Measurements from ENCODE around the gene ZNF804A. TPM values are rescaled to one million over a fixed set of nuclear protein-coding genes. Genes with fewer than 3 reads are reported as not detected.

ZNF804A gene
- 2.0 TPM for polyA plus RNA-seq (2013, experiment 1 of 2)
- 2.0 TPM for polyA plus RNA-seq (2013, experiment 2 of 2)

- WGBS (ENCODE audit: extremely low coverage, insufficient coverage, low lambda C conversion rate): no CpG with 5 or more reads among the region's 88 CpGs
- no peak within 1 kb of the TSS for H3K27ac ChIP-seq (ENCODE audit: low read depth, low read length)
- peak within 1 kb of the TSS; percentile 82 for H3K56ac ChIP-seq (ENCODE audit: low read length)
- peak; percentile 63 for DNase-seq
- peaks cover 6% of the 10 kb centered on the region for H3K4me1 ChIP-seq (ENCODE audit: control insufficient read depth, low read depth, low read length)
- no peaks in the 10 kb centered on the region for H3K79me1 ChIP-seq (ENCODE audit: low read length)
- H2BK5ac ChIP-seq (ENCODE audit: low read length): no peak within 1 kb of the TSS
- H3K36me3 ChIP-seq (ENCODE audit: control insufficient read depth, insufficient read depth, low read length): no peaks in the 10 kb centered on the region
- H3K23ac ChIP-seq (ENCODE audit: low read length): no peak within 1 kb of the TSS
- no peaks in the 10 kb centered on the region for H3K79me2 ChIP-seq (ENCODE audit: control insufficient read depth, insufficient read depth, low read length)
- H2AK5ac ChIP-seq (ENCODE audit: low read length): no peak within 1 kb of the TSS
- H3K4me2 ChIP-seq (ENCODE audit: low read length): peak within 1 kb of the TSS; percentile 75
- H3K4ac ChIP-seq (ENCODE audit: low read depth, low read length): peak within 1 kb of the TSS; percentile 21
- H3K9ac ChIP-seq (ENCODE audit: low read length): peak within 1 kb of the TSS; percentile 69
- peak within 1 kb of the TSS; percentile 35 for H3K18ac ChIP-seq (ENCODE audit: low read length)
- no peak within 1 kb of the TSS for H2BK120ac ChIP-seq (ENCODE audit: low read depth, low read length)
- no peaks in the 10 kb centered on the region for H3K27me3 ChIP-seq (ENCODE audit: insufficient read depth, low read length, poor library complexity)
- peak within 1 kb of the TSS; percentile 37 for H3K4me3 ChIP-seq (ENCODE audit: low read length)
- no peak within 1 kb of the TSS for H2BK15ac ChIP-seq (replicated peaks; ENCODE audit: low read depth)
- no peak within 1 kb of the TSS for H4K8ac ChIP-seq (ENCODE audit: low read depth, low read length)
- H4K5ac ChIP-seq (ENCODE audit: low read length): no peak within 1 kb of the TSS
Observed at GRCh38 chr2:184598316-184599053, at the start of gene ZNF804A. TSS of gene ZNF804A (plus strand) at chr2:184598529. CDS start at chr2:184598960, 431 bp downstream.

- H3K36me3 ChIP-seq (ENCODE audit: control insufficient read depth, insufficient read depth, low read length): no peaks in the 10 kb centered on the region
- H2BK15ac ChIP-seq (replicated peaks; ENCODE audit: low read depth): no peak overlapping the region
- no peaks in the 10 kb centered on the region for H3K27me3 ChIP-seq (ENCODE audit: insufficient read depth, low read length, poor library complexity)
- WGBS (ENCODE audit: extremely low coverage, insufficient coverage, low lambda C conversion rate): no CpG with 5 or more reads among the region's 2 CpGs
- H3K4me1 ChIP-seq (ENCODE audit: control insufficient read depth, low read depth, low read length): no peaks in the 10 kb centered on the region
- no peak overlapping the region for H3K56ac ChIP-seq (ENCODE audit: low read length)
- no peak overlapping the region for H4K8ac ChIP-seq (ENCODE audit: low read depth, low read length)
- H3K79me2 ChIP-seq (ENCODE audit: control insufficient read depth, insufficient read depth, low read length): no peaks in the 10 kb centered on the region
- no peak overlapping the region for H2BK5ac ChIP-seq (ENCODE audit: low read length)
- no peaks in the 10 kb centered on the region for H3K79me1 ChIP-seq (ENCODE audit: low read length)
- no peak overlapping the region for H3K23ac ChIP-seq (ENCODE audit: low read length)
- H3K4me2 ChIP-seq (ENCODE audit: low read length): no peak overlapping the region
- no peak for DNase-seq
- H3K18ac ChIP-seq (ENCODE audit: low read length): no peak overlapping the region
- no peak overlapping the region for H3K27ac ChIP-seq (ENCODE audit: low read depth, low read length)
- H4K5ac ChIP-seq (ENCODE audit: low read length): no peak overlapping the region
- no peak overlapping the region for H3K9ac ChIP-seq (ENCODE audit: low read length)
- no peak overlapping the region for H3K4me3 ChIP-seq (ENCODE audit: low read length)
- H2BK120ac ChIP-seq (ENCODE audit: low read depth, low read length): no peak overlapping the region
- no peak overlapping the region for H3K4ac ChIP-seq (ENCODE audit: low read depth, low read length)
- H2AK5ac ChIP-seq (ENCODE audit: low read length): no peak overlapping the region
Observed at GRCh38 chr2:184549153-184549552, 49.2 kb upstream of the ZNF804A start.

- Histone ChIP-seq H4K5ac (ENCODE audit: low read length) (no peak overlapping the region), H3K9ac (ENCODE audit: low read length) (no peak overlapping the region), H2BK15ac (replicated peaks; ENCODE audit: low read depth) (no peak overlapping the region), H3K79me1 (ENCODE audit: low read length) (no peaks in the 10 kb centered on the region), H2BK120ac (ENCODE audit: low read depth, low read length) (no peak overlapping the region), H3K36me3 (ENCODE audit: control insufficient read depth, insufficient read depth, low read length) (no peaks in the 10 kb centered on the region), H3K23ac (ENCODE audit: low read length) (no peak overlapping the region), H3K4me1 (ENCODE audit: control insufficient read depth, low read depth, low read length) (no peaks in the 10 kb centered on the region), H2BK5ac (ENCODE audit: low read length) (no peak overlapping the region), H3K56ac (ENCODE audit: low read length) (no peak overlapping the region), H3K27me3 (ENCODE audit: insufficient read depth, low read length, poor library complexity) (no peaks in the 10 kb centered on the region), H3K4me2 (ENCODE audit: low read length) (no peak overlapping the region), H2AK5ac (ENCODE audit: low read length) (no peak overlapping the region), H3K18ac (ENCODE audit: low read length) (no peak overlapping the region), H3K79me2 (ENCODE audit: control insufficient read depth, insufficient read depth, low read length) (no peaks in the 10 kb centered on the region), H3K4me3 (ENCODE audit: low read length) (no peak overlapping the region), H3K4ac (ENCODE audit: low read depth, low read length) (no peak overlapping the region), H3K27ac (ENCODE audit: low read depth, low read length) (no peak overlapping the region), H4K8ac (ENCODE audit: low read depth, low read length) (no peak overlapping the region)
- no peak for DNase-seq
- WGBS (ENCODE audit: extremely low coverage, insufficient coverage, low lambda C conversion rate): no CpG with 5 or more reads among the region's 1 CpG
Observed at GRCh38 chr2:184551626-184552025, 46.7 kb upstream of the ZNF804A start.

GRCh38 chr2:184554736-184555135 is 43.6 kb upstream of the ZNF804A start:
- Histone ChIP-seq H2BK5ac (ENCODE audit: low read length) (no peak overlapping the region), H2BK15ac (replicated peaks; ENCODE audit: low read depth) (no peak overlapping the region), H3K79me2 (ENCODE audit: control insufficient read depth, insufficient read depth, low read length) (no peaks in the 10 kb centered on the region), H4K5ac (ENCODE audit: low read length) (no peak overlapping the region), H3K23ac (ENCODE audit: low read length) (no peak overlapping the region), H3K79me1 (ENCODE audit: low read length) (no peaks in the 10 kb centered on the region), H3K4ac (ENCODE audit: low read depth, low read length) (no peak overlapping the region), H3K27ac (ENCODE audit: low read depth, low read length) (no peak overlapping the region), H3K56ac (ENCODE audit: low read length) (no peak overlapping the region), H3K9ac (ENCODE audit: low read length) (no peak overlapping the region), H3K18ac (ENCODE audit: low read length) (no peak overlapping the region), H3K4me2 (ENCODE audit: low read length) (no peak overlapping the region), H3K4me3 (ENCODE audit: low read length) (no peak overlapping the region), H2AK5ac (ENCODE audit: low read length) (no peak overlapping the region), H2BK120ac (ENCODE audit: low read depth, low read length) (no peak overlapping the region), H3K36me3 (ENCODE audit: control insufficient read depth, insufficient read depth, low read length) (no peaks in the 10 kb centered on the region), H4K8ac (ENCODE audit: low read depth, low read length) (no peak overlapping the region), H3K27me3 (ENCODE audit: insufficient read depth, low read length, poor library complexity) (no peaks in the 10 kb centered on the region), H3K4me1 (ENCODE audit: control insufficient read depth, low read depth, low read length) (no peaks in the 10 kb centered on the region)
- DNase-seq: no peak

- no CpG with 5 or more reads among the region's 5 CpGs for WGBS (ENCODE audit: extremely low coverage, insufficient coverage, low lambda C conversion rate)
Observed at GRCh38 chr2:184555352-184555751, 43.0 kb upstream of the ZNF804A start.

GRCh38 chr2:184556639-184557038 is 41.7 kb upstream of the ZNF804A start:
- Histone ChIP-seq H3K23ac (ENCODE audit: low read length) (no peak overlapping the region), H2AK5ac (ENCODE audit: low read length) (no peak overlapping the region), H4K8ac (ENCODE audit: low read depth, low read length) (no peak overlapping the region), H3K79me1 (ENCODE audit: low read length) (no peaks in the 10 kb centered on the region), H3K9ac (ENCODE audit: low read length) (no peak overlapping the region), H3K56ac (ENCODE audit: low read length) (no peak overlapping the region), H3K4ac (ENCODE audit: low read depth, low read length) (no peak overlapping the region), H3K36me3 (ENCODE audit: control insufficient read depth, insufficient read depth, low read length) (no peaks in the 10 kb centered on the region), H3K79me2 (ENCODE audit: control insufficient read depth, insufficient read depth, low read length) (no peaks in the 10 kb centered on the region), H3K4me2 (ENCODE audit: low read length) (no peak overlapping the region), H2BK15ac (replicated peaks; ENCODE audit: low read depth) (no peak overlapping the region), H3K27ac (ENCODE audit: low read depth, low read length) (no peak overlapping the region), H3K4me3 (ENCODE audit: low read length) (no peak overlapping the region), H2BK5ac (ENCODE audit: low read length) (no peak overlapping the region), H3K27me3 (ENCODE audit: insufficient read depth, low read length, poor library complexity) (no peaks in the 10 kb centered on the region), H3K4me1 (ENCODE audit: control insufficient read depth, low read depth, low read length) (no peaks in the 10 kb centered on the region), H4K5ac (ENCODE audit: low read length) (no peak overlapping the region), H2BK120ac (ENCODE audit: low read depth, low read length) (no peak overlapping the region), H3K18ac (ENCODE audit: low read length) (no peak overlapping the region)
- no CpG with 5 or more reads among the region's 1 CpG for WGBS (ENCODE audit: extremely low coverage, insufficient coverage, low lambda C conversion rate)
- no peak for DNase-seq

More at GRCh38 chr2:184555352-184555751, 43.0 kb upstream of the ZNF804A start:
- no peaks in the 10 kb centered on the region for H3K4me1 ChIP-seq (ENCODE audit: control insufficient read depth, low read depth, low read length)
- no peak overlapping the region for H3K4ac ChIP-seq (ENCODE audit: low read depth, low read length)
- H3K79me1 ChIP-seq (ENCODE audit: low read length): no peaks in the 10 kb centered on the region
- H3K79me2 ChIP-seq (ENCODE audit: control insufficient read depth, insufficient read depth, low read length): no peaks in the 10 kb centered on the region
- no peak overlapping the region for H4K5ac ChIP-seq (ENCODE audit: low read length)
- H2BK120ac ChIP-seq (ENCODE audit: low read depth, low read length): no peak overlapping the region
- no peak overlapping the region for H2BK5ac ChIP-seq (ENCODE audit: low read length)
- H3K9ac ChIP-seq (ENCODE audit: low read length): no peak overlapping the region
- H3K23ac ChIP-seq (ENCODE audit: low read length): no peak overlapping the region
- no peaks in the 10 kb centered on the region for H3K36me3 ChIP-seq (ENCODE audit: control insufficient read depth, insufficient read depth, low read length)
- no peak overlapping the region for H3K27ac ChIP-seq (ENCODE audit: low read depth, low read length)
- H2BK15ac ChIP-seq (replicated peaks; ENCODE audit: low read depth): no peak overlapping the region
- no peak overlapping the region for H3K4me3 ChIP-seq (ENCODE audit: low read length)
- no peak overlapping the region for H3K18ac ChIP-seq (ENCODE audit: low read length)
- no peaks in the 10 kb centered on the region for H3K27me3 ChIP-seq (ENCODE audit: insufficient read depth, low read length, poor library complexity)
- H4K8ac ChIP-seq (ENCODE audit: low read depth, low read length): no peak overlapping the region
- no peak overlapping the region for H3K4me2 ChIP-seq (ENCODE audit: low read length)
- no peak overlapping the region for H2AK5ac ChIP-seq (ENCODE audit: low read length)
- no peak overlapping the region for H3K56ac ChIP-seq (ENCODE audit: low read length)
- DNase-seq: no peak

Measured in mesendoderm (in vitro differentiated cells).